ENCODE results near the gene MYO1E.

DNA sequence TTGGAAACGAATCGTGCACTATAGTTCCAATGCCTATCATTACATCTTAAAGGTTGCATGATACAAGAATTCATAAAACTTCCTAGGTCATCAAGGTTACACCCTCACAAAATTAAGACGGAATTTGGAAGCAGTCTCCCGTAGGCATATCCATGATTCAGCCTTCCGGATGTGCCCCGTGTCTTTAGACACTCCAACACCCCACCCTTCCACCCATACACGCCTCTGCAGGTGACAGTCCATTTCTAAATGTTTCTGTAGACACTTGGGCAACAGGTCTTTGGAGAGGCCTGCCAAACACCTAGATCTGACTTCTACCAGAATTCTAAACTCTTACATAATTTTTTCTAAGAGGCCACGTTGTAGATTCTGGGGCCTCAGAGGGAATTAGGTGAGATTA is 116.2 kb downstream of the MYO1E start:
- TF ChIP-seq POLR2A (IDR thresholded peaks at IDR 0.05; ENCODE audit: low read depth, low read length) (no peak), POLR2AphosphoS5 (IDR thresholded peaks at IDR 0.05; ENCODE audit: low read depth, low read length) (peak; percentile 12; the same call in 1 of the 2 replicates), TAF1 (IDR thresholded peaks at IDR 0.05; ENCODE audit: low read depth, low read length) (no peak), SPI1 (IDR thresholded peaks at IDR 0.05; ENCODE audit: low read depth, low read length) (no peak), PAX5 (IDR thresholded peaks at IDR 0.05; ENCODE audit: insufficient read depth, low read length, severe bottlenecking) (no peak)
